Umbilical cord (tissue), 2 donors: ENCODE results near the gene NACA2. TPM values are rescaled to one million over a fixed set of nuclear protein-coding genes. Genes with fewer than 3 reads are reported as not detected.

Experiments used
- DNase-seq: peaks from one replicate; pipeline ENCODE4 v3.0.0-alpha.2; 2015; ENCODE audit warnings: low spot score
- total RNA-seq: library from RNA; depleted of rRNA; stranded (reverse); fragments of >200 nt; gene quantifications from one replicate; pipeline ENCODE4 v1.2.3, GENCODE V29; 2014; ENCODE audit warnings: low replicate concordance; ENCODE audit not compliant: insufficient read depth

The NACA2 gene
- total RNA-seq, 1 donor from 2014 or later: not detected

DNA sequence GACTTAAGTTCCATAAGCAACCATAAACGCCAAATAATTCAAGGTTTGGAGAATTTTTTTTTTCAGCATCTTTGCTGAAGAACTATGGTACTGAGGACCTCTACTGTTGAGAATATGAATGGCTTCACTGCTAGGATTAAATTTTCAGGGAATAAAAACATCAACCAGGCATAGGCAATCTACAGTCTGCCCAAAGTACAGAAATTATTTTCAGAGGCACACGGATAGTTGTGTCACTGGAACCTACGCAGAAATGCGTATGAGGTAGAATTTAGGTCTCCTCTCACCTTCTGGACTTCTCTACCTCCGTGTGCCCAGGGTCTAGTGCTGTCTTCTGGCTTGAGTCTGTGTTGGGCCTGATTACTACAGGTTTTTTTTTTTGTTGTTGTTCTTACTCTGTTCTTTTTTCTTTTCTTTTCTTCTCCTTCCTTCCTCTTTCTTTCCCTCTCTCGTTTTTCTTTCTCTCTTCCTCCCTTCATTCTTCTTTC lies 39.7 kb downstream of the NACA2 start:
- DNase-seq: peak; percentile 68

DNA sequence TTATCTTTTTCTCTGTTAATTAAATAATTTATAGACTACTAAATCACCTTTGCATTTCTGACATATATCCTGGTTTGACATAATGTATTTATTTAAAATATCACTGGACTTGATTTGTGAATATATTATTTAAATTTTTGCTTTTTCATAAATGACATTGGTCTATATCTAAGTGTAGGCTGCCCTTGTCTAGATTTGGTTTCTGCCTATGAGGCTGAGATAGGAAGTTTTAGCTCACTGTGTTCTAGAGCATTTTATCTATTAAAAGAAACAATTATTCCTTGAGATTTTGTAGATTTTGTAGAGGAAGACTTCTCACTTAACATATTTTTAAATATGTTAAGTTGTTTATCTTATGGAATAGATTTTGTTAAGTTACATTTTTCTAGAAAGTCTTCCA lies 43.9 kb downstream of the NACA2 start:
- no peak for DNase-seq

- no peak for DNase-seq
Measured at GRCh38 chr17:61545335-61545938, 45.6 kb downstream of the NACA2 start.

GRCh38 chr17:61543786-61544415 lies 47.1 kb downstream of the NACA2 start:
- DNase-seq: no peak

GRCh38 chr17:61542027-61542426 lies 49.0 kb downstream of the NACA2 start:
- no peak for DNase-seq

GRCh38 chr17:61540874-61541273 lies 50.1 kb downstream of the NACA2 start:
- no peak for DNase-seq

Other genes starting within 250 kb of the NACA2 start
- gene TBX2, start 191.4 kb downstream of the NACA2 start, total RNA-seq: 24.6 TPM
- 23.4 TPM for gene TBX4, start 138.8 kb downstream of the NACA2 start, total RNA-seq